HepG2 (cell line): ENCODE data around the gene POLN. TPM values are rescaled to one million over a fixed set of nuclear protein-coding genes. Genes with fewer than 3 reads are reported as not detected.

Experiments
- CBX2 ChIP-seq, 2 experiments: fragments of 200-600 bp in 1 of 2; sonication (generic); formaldehyde crosslinking in 1 of 2; IDR thresholded peaks; 2 replicates each; pipeline versions ENCODE4 v1.7.0 to v1.8.1; 2018 to 2022; ENCODE audit warnings: low read depth in 2 of 2, low read length in 1 of 2, mild to moderate bottlenecking in 1 of 2, missing genetic modification reagents in 1 of 2
- HOXD1 ChIP-seq: sonication (generic); formaldehyde crosslinking; IDR thresholded peaks from 2 replicates; pipeline ENCODE4 v1.5.0; 2020; ENCODE audit warnings: missing genetic modification reagents
- IRF1 ChIP-seq: sonication (generic); formaldehyde crosslinking; IDR thresholded peaks from 2 replicates; pipeline ENCODE4 v1.4.0; 2020; ENCODE audit warnings: low read depth, mild to moderate bottlenecking, missing genetic modification reagents
- JARID2 ChIP-seq: sonication (generic); formaldehyde crosslinking; IDR thresholded peaks from 2 replicates; pipeline ENCODE4 v1.8.1; 2023; ENCODE audit warnings: missing genetic modification reagents, inconsistent platforms; ENCODE audit not compliant: insufficient replicate concordance
- MAZ ChIP-seq, 2 experiments: sonication (generic) in 1 of 2; formaldehyde crosslinking in 1 of 2; IDR thresholded peaks; 2 replicates each; pipeline versions ENCODE4 v1.5.0 to v1.6.1; 2012 to 2020; ENCODE audit warnings: low read depth in 2 of 2, mild to moderate bottlenecking in 2 of 2, borderline replicate concordance in 1 of 2, improper control_type of control experiment in 1 of 2, low read length in 1 of 2, missing genetic modification reagents in 1 of 2, moderate library complexity in 1 of 2
- PREB ChIP-seq: sonication (generic); formaldehyde crosslinking; IDR thresholded peaks from 2 replicates; pipeline ENCODE4 v1.4.0; 2020; ENCODE audit warnings: missing genetic modification reagents
- SALL1 ChIP-seq: sonication (generic); formaldehyde crosslinking; IDR thresholded peaks from 2 replicates; pipeline ENCODE4 v1.8.0; 2022; ENCODE audit warnings: mild to moderate bottlenecking, missing genetic modification reagents
- SOX13 ChIP-seq, 3 experiments: fragments of 450-650 bp in 1 of 3; sonication (generic) in 1 of 3; formaldehyde crosslinking in 1 of 3; IDR thresholded peaks in 2 of 3; conservative IDR thresholded peaks in 1 of 3; 2 replicates each; pipeline versions ENCODE4 v1.5.0 to v1.6.1; 2016 to 2020; ENCODE audit warnings: antibody characterized with exemption in 1 of 3, mild to moderate bottlenecking in 1 of 3, missing compliant biosample characterization in 1 of 3, missing genetic modification reagents in 1 of 3, moderate library complexity in 1 of 3
- TEAD2 ChIP-seq: sonication (generic); formaldehyde crosslinking; IDR thresholded peaks from 2 replicates; pipeline ENCODE4 v1.9.0; 2021; ENCODE audit warnings: missing genetic modification reagents
- ZBED4 ChIP-seq: sonication (generic); formaldehyde crosslinking; IDR thresholded peaks from 2 replicates; pipeline ENCODE4 v1.4.0; 2020; ENCODE audit warnings: missing genetic modification reagents, borderline replicate concordance
- ZNF318 ChIP-seq: sonication (generic); formaldehyde crosslinking; IDR thresholded peaks from 2 replicates; pipeline ENCODE4 v1.4.0; 2020; ENCODE audit warnings: mild to moderate bottlenecking, missing genetic modification reagents
- ZNF737 ChIP-seq: sonication (generic); formaldehyde crosslinking; IDR thresholded peaks from 2 replicates; pipeline ENCODE4 v1.5.0; 2020; ENCODE audit warnings: missing genetic modification reagents, mild to moderate bottlenecking, borderline replicate concordance
- polyA plus RNA-seq, 8 experiments: library from polyadenylated mRNA; depleted of rRNA in 3 of 8; stranded (reverse) in 7 of 8; unstranded in 1 of 8; fragments of >200 nt; fragmentation: Illumina TruSeq in 4 of 8; extraction: Trizol in 4 of 8; gene quantifications; 2 replicates each; pipeline versions ENCODE4 v1.2.1 to v1.2.3, GENCODE V29; 2011 to 2016; ENCODE audit warnings: low read depth in 4 of 8, missing spikeins in 1 of 8, mixed read lengths in 1 of 8; ENCODE audit not compliant: insufficient read depth in 1 of 8
- total RNA-seq, 5 experiments: library from RNA; depleted of rRNA; stranded (reverse); fragments of >200 nt; fragmentation: Illumina TruSeq; extraction: Trizol; gene quantifications; 2 replicates each; pipeline ENCODE4 v1.2.3, GENCODE V29; 2016; ENCODE audit warnings: low read depth in 1 of 5

POLN gene
- total and polyA plus RNA-seq, 2 of the 13 experiments (the other 11 are each of a cell fraction or from before 2014, with no cell fraction given): 0.93 to 1.5 TPM

GRCh38 chr4:2245057-2245786 is 3.3 kb upstream of the POLN start (continued):
- TF ChIP-seq SOX13 (IDR thresholded peaks at IDR 0.05): no peak
- peak in 1 of 2 experiments; percentile 51; a peak in 2 of 4 replicates for TF ChIP-seq SOX13 (CRISPR knock-in tag; conservative IDR thresholded peaks at IDR 0.05 in 1 of 2, IDR thresholded peaks at IDR 0.05 in 1 of 2)
- no peak for TF ChIP-seq IRF1
- peak; percentile 85; the same call in 1 of the 2 replicates for TF ChIP-seq ZBED4
- no peak for TF ChIP-seq JARID2 (CRISPR knock-in tag)
- no peak for TF ChIP-seq TEAD2 (CRISPR knock-in tag)
- TF ChIP-seq ZNF737 (CRISPR knock-in tag): no peak
- no peak for TF ChIP-seq HOXD1 (CRISPR knock-in tag)
- TF ChIP-seq ZNF318: no peak
- TF ChIP-seq CBX2 (IDR thresholded peaks at IDR 0.05; ENCODE audit: low read depth, low read length): no peak
- TF ChIP-seq CBX2 (CRISPR knock-in tag; IDR thresholded peaks at IDR 0.05; ENCODE audit: low read depth): no peak
- TF ChIP-seq PREB: no peak
- TF ChIP-seq MAZ (IDR thresholded peaks at IDR 0.05; ENCODE audit: borderline replicate concordance, low read depth, low read length): no peak
- TF ChIP-seq MAZ (CRISPR knock-in tag; IDR thresholded peaks at IDR 0.05; ENCODE audit: low read depth): no peak
- TF ChIP-seq SALL1 (CRISPR knock-in tag): peak; percentile 32; the same call in 1 of the 2 replicates
